ENCODE data around the gene LRCH1. TPM values are rescaled to one million over a fixed set of nuclear protein-coding genes. Genes with fewer than 3 reads are reported as not detected.

Gene LRCH1
- total RNA-seq, 1 experiment from 2014 or later: 10.5 TPM

- peak overlapping the region; percentile 55 for H3K27ac ChIP-seq
- POLR2A ChIA-PET (ENCODE audit: unreplicated experiment): no interaction called here
- no peak overlapping the region for H2AFZ ChIP-seq
- H3K4me1 ChIP-seq (replicated peaks; ENCODE audit: insufficient read depth): peaks cover 56% of the 10 kb centered on the region
- H4K20me1 ChIP-seq (ENCODE audit: insufficient read depth): 0 out of 2 replicates have a peak, but pooled peaks cover 6% of the 10 kb centered on the region
- no peaks in the 10 kb centered on the region for H3K9me3 ChIP-seq (ENCODE audit: insufficient read depth, low read depth)
- H3K27me3 ChIP-seq (ENCODE audit: insufficient read depth, low read depth): no peaks in the 10 kb centered on the region
- intact Hi-C loops (cut with micrococcal nuclease; ENCODE audit: unreplicated experiment): no loop called here
- no peak overlapping the region for H3K4me3 ChIP-seq
- H3K9me2 ChIP-seq (ENCODE audit: insufficient read depth): no peaks in the 10 kb centered on the region
- no peaks in the 10 kb centered on the region for H3K36me3 ChIP-seq (ENCODE audit: low read depth)
- no peak for DNase-seq
- CTCF ChIA-PET: no interaction called here
- peak overlapping the region; percentile 24 for H3K4me2 ChIP-seq
- BruUV-seq (replicated peaks): no TSS peak
- TF ChIP-seq CTCF (conservative IDR thresholded peaks at IDR 0.05) (no peak), EZH2 (IDR thresholded peaks at IDR 0.05; ENCODE audit: low read depth) (no peak)
- peaks cover 71% of the 10 kb centered on the region for H3K79me2 ChIP-seq (ENCODE audit: low read depth)
- H3F3A ChIP-seq (ENCODE audit: insufficient read depth, low read depth): peaks cover 42% of the 10 kb centered on the region
Measured at GRCh38 chr13:46596466-46596865, 43.5 kb downstream of the LRCH1 start.

- H3K9me2 ChIP-seq (ENCODE audit: insufficient read depth): no peaks in the 10 kb centered on the region
- H3K9me3 ChIP-seq (ENCODE audit: insufficient read depth, low read depth): no peaks in the 10 kb centered on the region
- BruUV-seq (replicated peaks): no TSS peak
- no peak for DNase-seq
- H3K36me3 ChIP-seq (ENCODE audit: low read depth): no peaks in the 10 kb centered on the region
- ChIA-PET CTCF (no interaction called here), POLR2A (ENCODE audit: unreplicated experiment) (no interaction called here)
- H3K4me3 ChIP-seq: no peak overlapping the region
- H2AFZ ChIP-seq: no peak overlapping the region
- intact Hi-C loops (cut with micrococcal nuclease; ENCODE audit: unreplicated experiment): no loop called here
- no peak for TF ChIP-seq CTCF (conservative IDR thresholded peaks at IDR 0.05)
- TF ChIP-seq EZH2 (IDR thresholded peaks at IDR 0.05; ENCODE audit: low read depth): no peak
- H3K79me2 ChIP-seq (ENCODE audit: low read depth): peaks cover 74% of the 10 kb centered on the region
- H3K4me2 ChIP-seq: no peak overlapping the region
- no peaks in the 10 kb centered on the region for H3K27me3 ChIP-seq (ENCODE audit: insufficient read depth, low read depth)
- no peak overlapping the region for H3K27ac ChIP-seq
- H3F3A ChIP-seq (ENCODE audit: insufficient read depth, low read depth): peaks cover 39% of the 10 kb centered on the region
- H3K4me1 ChIP-seq (replicated peaks; ENCODE audit: insufficient read depth): peaks cover 44% of the 10 kb centered on the region
- 0 out of 2 replicates have a peak, but pooled peaks cover 6% of the 10 kb centered on the region for H4K20me1 ChIP-seq (ENCODE audit: insufficient read depth)
Measured at GRCh38 chr13:46598140-46598819, 45.3 kb downstream of the LRCH1 start.

GRCh38 chr13:46598820-46599180 lies 45.8 kb downstream of the LRCH1 start:
- BruUV-seq (replicated peaks): no TSS peak
- Histone ChIP-seq H2AFZ (no peak overlapping the region), H3K4me2 (no peak overlapping the region), H3K27me3 (ENCODE audit: insufficient read depth, low read depth) (no peaks in the 10 kb centered on the region), H3K4me3 (no peak overlapping the region), H3K27ac (no peak overlapping the region), H3K79me2 (ENCODE audit: low read depth) (peaks cover 71% of the 10 kb centered on the region), H4K20me1 (ENCODE audit: insufficient read depth) (0 out of 2 replicates have a peak, but pooled peaks cover 6% of the 10 kb centered on the region), H3F3A (ENCODE audit: insufficient read depth, low read depth) (peaks cover 39% of the 10 kb centered on the region), H3K9me2 (ENCODE audit: insufficient read depth) (no peaks in the 10 kb centered on the region), H3K36me3 (ENCODE audit: low read depth) (no peaks in the 10 kb centered on the region), H3K9me3 (ENCODE audit: insufficient read depth, low read depth) (no peaks in the 10 kb centered on the region), H3K4me1 (replicated peaks; ENCODE audit: insufficient read depth) (peaks cover 41% of the 10 kb centered on the region)
- TF ChIP-seq EZH2 (IDR thresholded peaks at IDR 0.05; ENCODE audit: low read depth) (no peak), CTCF (conservative IDR thresholded peaks at IDR 0.05) (no peak)
- ChIA-PET POLR2A (ENCODE audit: unreplicated experiment) (no interaction called here), CTCF (no interaction called here)
- DNase-seq: no peak
- intact Hi-C loops (cut with micrococcal nuclease; ENCODE audit: unreplicated experiment): no loop called here

Data from PC-9 (cell line).